ENCODE measurements around the gene CPE.
A peak's percentile ranks its signal among the peaks of the same experiment; 100 is the strongest.

Gene CPE

GRCh38 chr4:165522050-165522449, 143.2 kb downstream of the CPE start:
- no peak for ATAC-seq
- no peak for TF ChIP-seq TSHZ2 (CRISPR knock-in tag; IDR thresholded peaks at IDR 0.05)
- no peak for TF ChIP-seq CSRNP3 (CRISPR knock-in tag; IDR thresholded peaks at IDR 0.05)
- TF ChIP-seq ZNF8 (CRISPR knock-in tag; IDR thresholded peaks at IDR 0.05): no peak
- TF ChIP-seq ZC3H10 (CRISPR knock-in tag; IDR thresholded peaks at IDR 0.05): no peak
- no peak for TF ChIP-seq POU6F1 (CRISPR knock-in tag; IDR thresholded peaks at IDR 0.05; ENCODE audit: borderline replicate concordance, low read depth)
- TF ChIP-seq GLIS3 (CRISPR knock-in tag; IDR thresholded peaks at IDR 0.05): no peak
- TF ChIP-seq TCF4 (CRISPR knock-in tag; IDR thresholded peaks at IDR 0.05; ENCODE audit: borderline replicate concordance): no peak
- no peak for TF ChIP-seq ZFP3 (CRISPR knock-in tag; IDR thresholded peaks at IDR 0.05)
- TF ChIP-seq CSDC2 (CRISPR knock-in tag; IDR thresholded peaks at IDR 0.05): no peak
- no peak for TF ChIP-seq SNAI2 (CRISPR knock-in tag; IDR thresholded peaks at IDR 0.05)
- TF ChIP-seq PATZ1 (CRISPR knock-in tag; IDR thresholded peaks at IDR 0.05; ENCODE audit: borderline replicate concordance): no peak
- no peak for TF ChIP-seq ZNF70 (CRISPR knock-in tag; IDR thresholded peaks at IDR 0.05)
- no peak for TF ChIP-seq ISL1 (CRISPR knock-in tag; IDR thresholded peaks at IDR 0.05)
- TF ChIP-seq ZNF565 (CRISPR knock-in tag; conservative IDR thresholded peaks at IDR 0.05; ENCODE audit: low read depth): no peak
- TF ChIP-seq RARB (CRISPR knock-in tag; IDR thresholded peaks at IDR 0.05): no peak
- no peak for TF ChIP-seq ARNTL (CRISPR knock-in tag; IDR thresholded peaks at IDR 0.05; ENCODE audit: borderline replicate concordance, low read depth)
- TF ChIP-seq TOX (CRISPR knock-in tag; IDR thresholded peaks at IDR 0.05; ENCODE audit: borderline replicate concordance): no peak
- no peak for TF ChIP-seq PPARA (CRISPR knock-in tag; IDR thresholded peaks at IDR 0.05; ENCODE audit: borderline replicate concordance)
- TF ChIP-seq ZFP30 (CRISPR knock-in tag; IDR thresholded peaks at IDR 0.05): no peak
- no peak for TF ChIP-seq CREB5 (CRISPR knock-in tag; IDR thresholded peaks at IDR 0.05; ENCODE audit: low read depth)

GRCh38 chr4:165524532-165525190, 145.9 kb downstream of the CPE start:
- ATAC-seq: peak; percentile 56
- TF ChIP-seq TSHZ2 (CRISPR knock-in tag; IDR thresholded peaks at IDR 0.05) (no peak), ESRRG (CRISPR knock-in tag; IDR thresholded peaks at IDR 0.05) (no peak), ISL1 (CRISPR knock-in tag; IDR thresholded peaks at IDR 0.05) (no peak), BACH2 (CRISPR knock-in tag; IDR thresholded peaks at IDR 0.05; ENCODE audit: borderline replicate concordance) (no peak), RARB (CRISPR knock-in tag; IDR thresholded peaks at IDR 0.05) (no peak), CREB5 (CRISPR knock-in tag; IDR thresholded peaks at IDR 0.05; ENCODE audit: low read depth) (no peak), PATZ1 (CRISPR knock-in tag; IDR thresholded peaks at IDR 0.05; ENCODE audit: borderline replicate concordance) (no peak), OSR1 (CRISPR knock-in tag; IDR thresholded peaks at IDR 0.05) (no peak), ZNF565 (CRISPR knock-in tag; conservative IDR thresholded peaks at IDR 0.05; ENCODE audit: low read depth) (no peak), TOX (CRISPR knock-in tag; IDR thresholded peaks at IDR 0.05; ENCODE audit: borderline replicate concordance) (no peak)

All from SK-N-SH treated with all-trans-retinoic acid at 6 μM for 48 hours (cell line).